Caco-2 (cell line): ENCODE data around the gene OR51E2. TPM values are rescaled to one million over a fixed set of nuclear protein-coding genes. Genes with fewer than 3 reads are reported as not detected.

Experiments used
- BruUV-seq: library from RNA; stranded (reverse); fragments of 400-500 nt; replicated peaks from 2 replicates; lab custom pipeline; 2021; lab: Mats Ljungman, UMichigan
- CTCF ChIA-PET: fragments of 300-600 bp; sonication (Branson Sonifier 250); formaldehyde crosslinking; loops from one replicate; lab custom pipeline; 2022; ENCODE audit warnings: antibody characterized with exemption; lab: Charles Lee
- POLR2A ChIA-PET: fragments of 300-600 bp; sonication (Branson Sonifier 250); formaldehyde crosslinking; loops from one replicate; lab custom pipeline; 2022; ENCODE audit warnings: antibody characterized with exemption; lab: Charles Lee
- DNase-seq, 2 experiments: peaks; one replicate each; pipeline versions ENCODE4 v3.0.0 to v3.0.0-alpha.2; 2020 to 2022
- H3K27me3 ChIP-seq: replicated peaks from 2 replicates; pipeline ENCODE4 v1.6.0; 2011; ENCODE audit warnings: low read length; ENCODE audit not compliant: control insufficient read depth, insufficient read depth
- H3K36me3 ChIP-seq: 2 replicates; pipeline ENCODE4 v1.5.1; 2011; ENCODE audit warnings: low read length; ENCODE audit not compliant: control insufficient read depth, insufficient read depth
- H3K4me1 ChIP-seq: fragments of 250-450 bp; sonication (Bioruptor Pico); 2 replicates; pipeline ENCODE4 v1.5.1; 2020; ENCODE audit warnings: mild to moderate bottlenecking
- H3K4me3 ChIP-seq: 2 replicates; pipeline ENCODE4 v1.5.1; 2011; ENCODE audit warnings: low read depth, mild to moderate bottlenecking, control low read depth, low read length
- H3K9me3 ChIP-seq: fragments of 250-450 bp; sonication (Bioruptor Pico); 2 replicates; pipeline ENCODE4 v1.5.1; 2020; ENCODE audit warnings: mild to moderate bottlenecking, moderate library complexity
- H3K27ac Mint-ChIP-seq: one replicate; pipeline ENCODE4 v1.8.0; 2022; ENCODE audit warnings: mixed read lengths; ENCODE audit not compliant: unreplicated experiment
- H3K27me3 Mint-ChIP-seq: one replicate; pipeline ENCODE4 v1.8.0; 2022; ENCODE audit warnings: mixed read lengths; ENCODE audit not compliant: insufficient read depth, unreplicated experiment
- H3K36me3 Mint-ChIP-seq: one replicate; pipeline ENCODE4 v1.8.0; 2022; ENCODE audit warnings: mild to moderate bottlenecking, mixed read lengths; ENCODE audit not compliant: insufficient read depth, unreplicated experiment
- H3K4me1 Mint-ChIP-seq: one replicate; pipeline ENCODE4 v1.8.0; 2022; ENCODE audit warnings: low read depth, mixed read lengths; ENCODE audit not compliant: unreplicated experiment
- H3K4me3 Mint-ChIP-seq: one replicate; pipeline ENCODE4 v1.8.0; 2022; ENCODE audit warnings: mild to moderate bottlenecking, moderate library complexity, mixed read lengths; ENCODE audit not compliant: unreplicated experiment
- H3K9me3 Mint-ChIP-seq: one replicate; pipeline ENCODE4 v1.8.0; 2022; ENCODE audit warnings: mixed read lengths; ENCODE audit not compliant: unreplicated experiment
- intact Hi-C: fragments of 100-400 bp; cut with micrococcal nuclease; formaldehyde crosslinking; loops from one replicate; pipeline ENCODE4 v1.10.0; 2022; ENCODE audit not compliant: unreplicated experiment
- total RNA-seq: library from RNA; stranded (reverse); gene quantifications from 2 replicates; pipeline ENCODE4 v1.2.3, GENCODE V29; 2022
- TF ChIP-seq, protein P1 (sequence below), 2 experiments: fragments of 200-600 bp in 1 of 2; IDR thresholded peaks; 1 replicate in 1 of 2; 2 replicates in 1 of 2; pipeline versions ENCODE4 v1.5.1 to v1.8.0; 2011 to 2022; ENCODE audit warnings: antibody characterized with exemption in 1 of 2, control low read depth in 1 of 2, inconsistent platforms in 1 of 2, low read depth in 1 of 2, low read length in 1 of 2, mild to moderate bottlenecking in 1 of 2, moderate library complexity in 1 of 2; ENCODE audit not compliant: insufficient read depth in 1 of 2, severe bottlenecking in 1 of 2, unreplicated experiment in 1 of 2

The OR51E2 gene
- total RNA-seq, 1 experiment from 2014 or later = not detected

DNA sequence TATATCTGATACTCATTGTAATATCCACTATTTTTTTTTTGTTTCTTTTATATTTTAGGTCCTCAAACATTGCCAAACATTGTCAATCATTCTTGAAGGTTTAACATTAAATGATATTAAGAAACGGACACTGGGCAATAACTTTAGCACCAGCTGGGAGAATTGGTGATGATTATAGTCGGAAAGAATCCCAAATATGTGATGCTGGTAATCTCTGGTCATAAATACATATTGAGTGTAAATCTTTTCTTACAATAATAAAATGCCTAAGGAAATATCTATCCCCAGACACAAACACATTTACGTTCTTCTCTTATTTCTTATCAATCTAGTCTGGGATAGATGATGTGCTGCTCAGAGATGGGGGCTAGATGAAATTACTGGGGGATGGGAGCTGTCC is 25.2 kb downstream of the OR51E2 start:
- no peak for DNase-seq
- Mint-ChIP-seq H3K4me1 (peaks cover 19% of the 10 kb centered on the region), H3K4me3 (no peak overlapping the region), H3K27ac (peak overlapping the region; percentile 34), H3K9me3 (peaks cover 9% of the 10 kb centered on the region), H3K36me3 (no peaks in the 10 kb centered on the region), H3K27me3 (peaks cover under 1% of the 10 kb centered on the region)
- Histone ChIP-seq H3K36me3 (no peaks in the 10 kb centered on the region), H3K4me3 (no peak overlapping the region), H3K4me1 (peaks cover 10% of the 10 kb centered on the region), H3K9me3 (no peaks in the 10 kb centered on the region), H3K27me3 (no peaks in the 10 kb centered on the region)
- ChIA-PET CTCF (no interaction called here), POLR2A (no interaction called here)
- intact Hi-C loops = loop anchor here (2.0 kb wide), 1 partner anchor 36 kb away; the partner anchor contains the start of gene OR51D1
- TF ChIP-seq, protein P1, sequence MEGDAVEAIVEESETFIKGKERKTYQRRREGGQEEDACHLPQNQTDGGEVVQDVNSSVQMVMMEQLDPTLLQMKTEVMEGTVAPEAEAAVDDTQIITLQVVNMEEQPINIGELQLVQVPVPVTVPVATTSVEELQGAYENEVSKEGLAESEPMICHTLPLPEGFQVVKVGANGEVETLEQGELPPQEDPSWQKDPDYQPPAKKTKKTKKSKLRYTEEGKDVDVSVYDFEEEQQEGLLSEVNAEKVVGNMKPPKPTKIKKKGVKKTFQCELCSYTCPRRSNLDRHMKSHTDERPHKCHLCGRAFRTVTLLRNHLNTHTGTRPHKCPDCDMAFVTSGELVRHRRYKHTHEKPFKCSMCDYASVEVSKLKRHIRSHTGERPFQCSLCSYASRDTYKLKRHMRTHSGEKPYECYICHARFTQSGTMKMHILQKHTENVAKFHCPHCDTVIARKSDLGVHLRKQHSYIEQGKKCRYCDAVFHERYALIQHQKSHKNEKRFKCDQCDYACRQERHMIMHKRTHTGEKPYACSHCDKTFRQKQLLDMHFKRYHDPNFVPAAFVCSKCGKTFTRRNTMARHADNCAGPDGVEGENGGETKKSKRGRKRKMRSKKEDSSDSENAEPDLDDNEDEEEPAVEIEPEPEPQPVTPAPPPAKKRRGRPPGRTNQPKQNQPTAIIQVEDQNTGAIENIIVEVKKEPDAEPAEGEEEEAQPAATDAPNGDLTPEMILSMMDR (IDR thresholded peaks at IDR 0.05; ENCODE audit: insufficient read depth in 1 of 2, low read depth in 1 of 2, low read length in 1 of 2, severe bottlenecking in 1 of 2, unreplicated experiment in 1 of 2) = no peak
- BruUV-seq = no TSS peak

DNA sequence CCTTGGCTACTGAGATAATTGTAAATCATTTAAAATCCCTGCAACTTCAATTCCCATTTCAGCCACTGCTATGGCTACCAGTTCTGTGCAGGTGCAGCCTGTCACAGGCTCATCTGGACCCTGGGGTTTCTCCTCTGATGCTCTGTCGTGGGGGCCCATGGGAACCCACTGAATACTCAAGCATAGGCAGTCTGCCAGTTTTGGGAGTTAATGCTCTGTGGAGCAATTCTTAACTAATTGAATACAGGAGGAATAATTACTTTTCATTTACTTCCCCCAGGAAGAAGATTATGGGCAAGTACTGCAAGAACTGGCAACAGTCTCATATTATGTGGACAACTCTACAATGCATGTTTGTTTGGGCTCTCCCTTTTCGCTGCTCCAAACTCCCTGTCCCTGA is 25.9 kb downstream of the OR51E2 start:
- CTCF ChIA-PET = no interaction called here

GRCh38 chr11:4665424-4665823 is 32.2 kb downstream of the OR51E2 start:
- DNase-seq = no peak
- TF ChIP-seq, protein P1 (IDR thresholded peaks at IDR 0.05; ENCODE audit: insufficient read depth in 1 of 2, low read depth in 1 of 2, low read length in 1 of 2, severe bottlenecking in 1 of 2, unreplicated experiment in 1 of 2) = no peak
- no peaks in the 10 kb centered on the region for H3K4me1 Mint-ChIP-seq
- Histone ChIP-seq H3K9me3 (no peaks in the 10 kb centered on the region), H3K36me3 (no peaks in the 10 kb centered on the region), H3K27me3 (no peaks in the 10 kb centered on the region), H3K4me1 (no peaks in the 10 kb centered on the region), H3K4me3 (no peak overlapping the region)
- H3K36me3 Mint-ChIP-seq = no peaks in the 10 kb centered on the region
- H3K27ac Mint-ChIP-seq = no peak overlapping the region
- CTCF ChIA-PET = no interaction called here
- H3K4me3 Mint-ChIP-seq = no peak overlapping the region
- H3K27me3 Mint-ChIP-seq = peaks cover 21% of the 10 kb centered on the region
- no TSS peak for BruUV-seq
- POLR2A ChIA-PET = no interaction called here
- intact Hi-C loops = no loop called here
- H3K9me3 Mint-ChIP-seq = no peaks in the 10 kb centered on the region

More for the DNA sequence above, 25.9 kb downstream of the OR51E2 start:
- Mint-ChIP-seq H3K27me3 (peaks cover 4% of the 10 kb centered on the region), H3K36me3 (no peaks in the 10 kb centered on the region), H3K4me3 (no peak overlapping the region), H3K27ac (peak overlapping the region; percentile 34), H3K9me3 (peaks cover 9% of the 10 kb centered on the region), H3K4me1 (peaks cover 19% of the 10 kb centered on the region)
- POLR2A ChIA-PET = no interaction called here
- Histone ChIP-seq H3K9me3 (no peaks in the 10 kb centered on the region), H3K4me1 (peaks cover 10% of the 10 kb centered on the region), H3K4me3 (no peak overlapping the region), H3K27me3 (no peaks in the 10 kb centered on the region), H3K36me3 (no peaks in the 10 kb centered on the region)
- BruUV-seq = no TSS peak
- intact Hi-C loops = loop anchor here (2.0 kb wide), 1 partner anchor 35 kb away; the partner anchor contains the start of gene OR51D1
- TF ChIP-seq, protein P1 (IDR thresholded peaks at IDR 0.05; ENCODE audit: insufficient read depth in 1 of 2, low read depth in 1 of 2, low read length in 1 of 2, severe bottlenecking in 1 of 2, unreplicated experiment in 1 of 2) = no peak
- DNase-seq = no peak
